Fibroblast of skin of right quadriceps (primary cell): Measurements from ENCODE around the gene TRAPPC2B.
"Not testable (repeated sequence)": the region's sequence is repeated elsewhere in the genome, so short reads cannot be mapped to it uniquely, and the experiment has no call there.

Experiments
- DNase-seq: peaks from one replicate; pipeline ENCODE4 v3.0.0-alpha.2; 2013

The TRAPPC2B gene

DNA sequence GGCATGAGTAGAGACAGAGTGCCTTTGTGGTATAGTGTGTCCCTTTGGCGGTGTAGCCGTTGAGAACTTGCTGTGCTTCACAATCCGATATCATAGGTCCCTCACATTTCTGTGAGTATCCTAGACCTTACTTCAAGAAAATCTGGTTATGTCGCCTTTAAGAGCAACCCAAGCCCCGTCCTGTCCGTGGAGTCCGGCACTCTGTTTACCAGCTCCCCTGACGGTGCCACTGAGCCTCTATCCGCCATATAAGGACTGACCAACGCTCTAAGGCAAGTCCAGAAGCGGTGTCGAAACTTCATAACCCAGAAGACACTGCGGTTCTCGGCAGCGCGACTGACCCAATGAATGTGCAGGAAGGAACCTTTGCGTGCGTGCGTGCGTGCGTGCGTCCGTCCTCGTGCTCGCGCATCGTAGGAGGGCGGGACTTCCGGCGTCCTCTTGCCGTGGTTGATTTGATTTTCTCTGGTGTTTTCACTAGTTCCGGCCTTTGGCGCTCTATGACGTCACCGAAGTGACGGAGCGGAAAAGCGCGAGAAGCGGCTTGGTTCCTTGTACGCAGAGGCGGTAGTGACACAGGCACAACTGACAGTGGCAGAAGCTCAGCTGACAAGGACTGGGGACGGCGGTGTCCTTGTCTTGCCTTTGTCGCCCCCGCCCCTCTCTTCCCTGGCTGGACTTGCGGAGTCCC lies at the start of gene TRAPPC2B, which contains the start of gene ZNF547:
TRAPPC2B (plus strand) TSS at position 555 of the 691 bp plus-strand sequence. CDS start 1,283 bp downstream, outside the sequence.
ZNF547 (plus strand) TSS at position 555 of the 691 bp plus-strand sequence. CDS start 5,005 bp downstream, outside the sequence.
- DNase-seq: peak; percentile 100

DNA sequence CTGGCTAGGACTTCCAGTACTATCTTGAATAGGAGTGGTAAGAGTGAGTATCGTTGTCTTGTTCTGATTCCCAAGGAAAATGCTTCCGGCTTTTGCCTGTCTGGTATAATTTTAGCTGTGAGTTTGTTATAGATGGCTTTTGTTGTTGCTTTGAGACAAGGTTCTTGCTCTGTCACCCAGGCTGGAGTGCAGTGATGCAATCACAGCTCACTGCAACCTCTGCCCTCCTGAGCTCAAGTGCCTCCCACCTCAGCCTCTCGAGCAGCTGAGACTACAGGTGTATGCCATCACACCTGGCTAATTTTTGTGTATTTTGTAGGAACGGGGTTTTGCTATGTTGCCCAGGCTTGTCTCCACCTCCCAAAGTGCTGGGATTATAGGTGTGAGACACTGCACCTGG lies 49.2 kb upstream of the TRAPPC2B start:
- no peak for DNase-seq

DNA sequence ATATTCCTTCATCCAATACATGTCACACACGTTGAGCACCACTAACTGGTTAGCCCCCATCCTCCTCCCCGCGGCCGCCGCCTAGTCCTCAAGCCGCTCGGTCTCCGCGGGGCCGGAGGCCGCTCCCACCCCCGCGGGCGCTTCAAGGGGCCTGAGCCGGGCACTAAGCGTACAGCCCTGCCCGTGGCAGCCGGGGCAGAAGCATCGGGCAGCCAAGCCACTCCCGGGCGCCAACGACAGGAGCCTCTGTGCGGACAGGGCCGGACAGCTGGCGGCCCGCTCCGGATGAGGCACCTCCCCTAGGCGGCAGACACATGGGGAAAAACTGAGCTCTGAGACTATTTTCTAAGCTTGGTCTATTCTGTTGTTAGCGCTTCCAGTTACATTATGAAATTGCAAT lies 45.8 kb upstream of the TRAPPC2B start:
- no peak for DNase-seq

DNA sequence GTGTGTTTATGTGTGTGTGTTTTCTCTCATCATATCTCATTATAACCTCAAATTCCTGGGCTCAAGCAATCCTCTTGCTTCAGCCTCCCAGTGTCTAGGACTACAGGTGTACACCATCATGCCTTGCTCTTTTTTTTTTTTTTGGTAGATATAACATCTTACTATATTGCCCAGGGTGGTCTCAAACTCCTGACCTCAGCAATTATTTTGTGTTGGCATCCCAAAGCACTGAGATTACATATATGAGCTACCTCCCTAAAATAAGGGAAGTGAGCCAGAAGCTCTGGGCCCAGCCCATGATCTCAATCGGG lies 43.5 kb upstream of the TRAPPC2B start:
- no peak for DNase-seq

- peak; percentile 96 for DNase-seq
These were observed 42.9 kb upstream of the TRAPPC2B start, which contains the start of gene ZNF543 for GRCh38 chr19:57320180-57321084. TSS of gene ZNF543 (plus strand) at chr19:57320472. CDS start at chr19:57320854, 382 bp downstream.

DNA sequence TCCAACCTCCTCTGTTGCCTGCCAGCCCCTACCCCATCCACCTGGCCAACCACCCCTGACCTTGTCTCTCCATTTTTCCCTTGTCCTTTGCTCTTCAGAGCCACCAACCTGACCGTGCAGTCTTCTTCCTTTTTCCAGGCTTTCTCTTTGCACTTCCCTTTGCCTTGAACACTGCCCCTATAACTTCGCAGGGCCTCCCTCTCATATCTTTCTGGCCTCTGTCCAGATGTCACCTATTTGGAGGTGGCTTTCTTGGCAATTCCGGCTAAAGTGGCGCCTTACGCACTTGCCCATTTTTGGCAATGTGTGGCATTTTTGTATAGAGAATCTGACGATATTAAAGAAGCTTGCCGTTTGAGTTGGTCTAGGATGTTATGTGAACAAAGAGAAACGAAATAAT lies 42.2 kb upstream of the TRAPPC2B start:
- DNase-seq: no peak

- no peak for DNase-seq
These were observed 41.6 kb upstream of the TRAPPC2B start for GRCh38 chr19:57321751-57322150.

GRCh38 chr19:57324992-57325391 lies 38.4 kb upstream of the TRAPPC2B start:
- no peak for DNase-seq

DNA sequence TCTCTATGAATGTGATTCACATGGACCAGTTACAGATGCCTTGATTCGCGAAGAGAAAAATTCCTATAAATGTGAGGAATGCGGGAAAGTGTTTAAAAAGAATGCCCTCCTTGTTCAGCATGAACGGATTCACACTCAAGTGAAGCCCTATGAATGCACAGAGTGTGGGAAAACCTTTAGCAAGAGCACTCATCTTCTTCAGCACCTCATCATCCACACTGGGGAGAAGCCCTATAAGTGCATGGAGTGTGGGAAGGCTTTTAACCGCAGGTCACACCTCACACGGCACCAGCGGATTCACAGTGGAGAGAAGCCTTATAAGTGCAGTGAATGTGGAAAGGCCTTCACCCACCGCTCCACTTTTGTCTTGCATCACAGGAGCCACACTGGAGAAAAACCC lies 35.4 kb upstream of the TRAPPC2B start:
- DNase-seq: no peak

DNA sequence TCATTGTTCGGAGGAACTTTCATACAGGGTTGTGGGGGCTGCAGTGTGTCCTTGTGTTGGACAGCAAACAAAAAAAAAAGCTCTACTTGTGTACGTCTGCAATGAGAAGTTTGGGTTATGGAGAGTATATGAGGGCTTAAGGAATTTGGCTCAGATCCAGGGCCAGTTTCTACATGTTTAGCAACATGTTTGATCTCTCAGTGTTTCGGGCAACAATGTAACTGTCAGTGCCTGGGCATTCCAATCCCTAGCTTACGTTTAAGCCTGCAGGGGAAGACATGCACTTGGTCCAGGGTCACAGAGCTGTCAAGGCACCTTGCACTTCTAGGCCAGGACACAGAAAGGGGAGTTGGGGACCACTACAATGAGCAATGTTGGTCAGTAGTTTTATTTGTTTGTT lies 29.2 kb upstream of the TRAPPC2B start:
- no peak for DNase-seq

DNA sequence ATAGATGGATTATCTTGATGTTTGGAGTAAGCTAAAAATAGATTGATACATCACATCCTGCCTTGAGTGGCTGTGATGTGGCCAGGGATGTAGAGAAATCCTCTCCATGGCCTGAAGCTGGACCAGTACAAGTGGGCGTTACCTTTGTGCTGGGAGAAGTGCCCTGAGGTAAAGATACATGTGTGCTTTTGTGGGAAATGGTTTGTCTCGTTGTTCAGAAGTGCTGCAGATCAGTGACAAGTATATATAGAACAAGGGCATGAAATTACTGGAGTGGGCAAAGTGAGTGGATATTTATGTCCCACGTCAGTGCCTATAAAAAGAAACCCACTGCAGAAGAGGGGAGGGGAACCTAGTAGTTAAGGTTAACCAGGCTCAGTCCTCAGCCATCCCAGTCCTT lies 24.5 kb upstream of the TRAPPC2B start:
- no peak for DNase-seq

- no peak for DNase-seq
These were observed 20.8 kb upstream of the TRAPPC2B start for GRCh38 chr19:57342582-57342981.

DNA sequence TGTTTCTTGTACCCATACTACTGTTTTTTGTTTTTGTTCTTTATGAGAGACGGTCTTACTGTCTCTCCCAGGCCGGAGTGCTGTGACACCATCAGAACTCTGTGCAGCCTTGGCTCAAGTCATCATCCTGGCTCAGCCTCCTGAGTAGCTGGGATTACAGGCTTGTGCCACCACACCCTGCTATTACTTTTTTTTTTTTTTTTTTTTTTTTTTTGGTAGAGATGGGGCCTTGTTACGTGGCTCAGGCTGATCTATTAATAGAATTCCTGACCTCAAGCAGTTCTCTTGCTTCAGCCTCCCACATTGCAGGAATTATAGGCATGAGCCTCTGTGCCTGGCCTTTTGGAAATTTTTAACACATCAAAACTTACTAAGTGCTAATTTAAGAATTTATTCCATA lies 15.2 kb upstream of the TRAPPC2B start:
- DNase-seq: no peak

DNA sequence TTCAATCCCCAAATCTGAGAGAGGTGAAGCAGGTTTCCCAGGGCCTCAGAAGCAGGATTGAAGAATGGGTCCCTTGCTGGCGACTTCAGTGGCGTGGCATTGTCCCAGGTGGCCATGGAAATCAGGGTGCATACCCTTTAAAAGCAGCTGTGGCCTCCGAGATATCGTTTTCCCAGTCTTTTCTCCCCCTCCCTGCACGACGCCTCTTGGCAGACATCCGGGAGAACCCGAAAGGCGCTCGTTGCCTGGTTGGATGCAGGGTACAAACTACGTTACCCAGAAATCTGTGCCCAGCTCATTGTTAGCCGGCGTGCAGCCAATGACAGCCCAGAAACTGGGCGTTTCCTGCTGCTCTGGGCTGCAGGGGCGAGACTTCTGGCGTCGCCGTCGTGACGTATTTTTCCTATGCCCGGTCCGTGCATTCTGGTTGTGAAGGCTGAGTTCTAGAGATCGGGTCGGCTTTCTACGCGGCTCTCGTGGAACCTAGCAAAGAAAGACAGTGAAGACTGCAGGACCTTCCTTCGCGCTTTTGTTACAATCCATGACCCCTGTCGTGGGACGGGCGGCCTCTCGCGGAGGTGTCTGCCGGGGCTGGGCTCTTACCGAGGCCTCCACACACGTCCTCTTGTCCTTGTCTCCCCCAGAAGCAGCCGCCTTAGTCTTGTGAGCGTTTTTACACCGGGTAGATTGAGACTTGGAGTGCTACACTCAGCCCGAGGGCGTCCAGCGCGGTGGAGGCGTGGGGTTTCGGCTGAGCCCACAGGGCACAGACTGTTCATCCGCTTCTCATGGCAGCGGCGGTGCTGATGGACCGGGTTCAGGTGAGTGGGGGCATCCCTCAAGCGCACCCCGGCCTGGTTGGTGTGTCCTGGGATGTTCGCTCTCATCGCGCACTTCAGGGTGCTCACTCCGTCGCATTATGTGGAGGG lies 12.2 kb upstream of the TRAPPC2B start, which contains the start of gene ZNF304:
ZNF304 (plus strand) TSS at position 395 of the 929 bp plus-strand sequence; CDS start at position 789, 394 bp downstream.
- DNase-seq: peak; percentile 97

DNA sequence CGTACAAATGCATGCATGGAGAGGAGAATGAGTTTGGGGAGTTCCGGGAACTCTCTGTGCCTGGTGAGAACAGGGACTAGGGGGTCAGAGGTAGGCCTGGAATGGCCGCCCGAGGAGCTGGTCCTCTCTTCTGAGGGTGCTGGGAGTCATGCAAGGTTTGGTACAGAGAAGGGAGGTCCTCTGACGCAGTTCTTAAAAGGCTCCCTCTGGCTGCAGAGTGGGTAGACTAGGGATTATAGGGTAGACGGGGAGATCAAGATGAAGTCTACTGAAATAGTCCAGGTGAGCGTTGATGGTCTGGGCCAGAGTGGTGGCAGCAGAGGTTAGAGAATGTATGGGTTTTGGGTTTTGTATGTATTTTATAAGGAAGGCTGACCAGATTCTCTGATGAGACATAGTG lies 11.5 kb upstream of the TRAPPC2B start:
- DNase-seq: no peak

- DNase-seq: no peak
These were observed 7.4 kb upstream of the TRAPPC2B start for GRCh38 chr19:57355916-57356315.

GRCh38 chr19:57357406-57357805 lies 5.9 kb upstream of the TRAPPC2B start:
- DNase-seq: no peak

GRCh38 chr19:57359300-57359699 lies 4.1 kb upstream of the TRAPPC2B start:
- no peak for DNase-seq

DNA sequence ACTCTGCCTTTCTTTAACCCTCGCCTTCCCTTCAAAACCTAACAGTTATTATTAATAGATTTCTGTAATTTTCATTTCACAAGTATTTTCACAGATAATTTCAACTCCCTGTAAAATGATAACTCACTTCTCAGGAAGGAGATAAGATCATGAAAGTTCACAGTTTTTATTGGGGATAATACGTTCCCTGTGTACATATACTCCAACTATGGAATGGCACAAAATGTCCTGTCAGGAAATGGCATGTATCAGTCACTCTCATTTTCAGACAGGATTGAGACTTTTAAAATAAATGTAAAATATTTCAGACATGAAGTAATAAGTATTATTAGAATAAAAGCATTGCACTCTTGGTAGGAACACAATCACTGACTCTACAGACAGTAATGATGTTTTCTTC lies 932 bp upstream of the TRAPPC2B start:
- DNase-seq: no peak

- DNase-seq: no peak
These were observed 384 bp downstream of the TRAPPC2B start for GRCh38 chr19:57363688-57364181.

DNA sequence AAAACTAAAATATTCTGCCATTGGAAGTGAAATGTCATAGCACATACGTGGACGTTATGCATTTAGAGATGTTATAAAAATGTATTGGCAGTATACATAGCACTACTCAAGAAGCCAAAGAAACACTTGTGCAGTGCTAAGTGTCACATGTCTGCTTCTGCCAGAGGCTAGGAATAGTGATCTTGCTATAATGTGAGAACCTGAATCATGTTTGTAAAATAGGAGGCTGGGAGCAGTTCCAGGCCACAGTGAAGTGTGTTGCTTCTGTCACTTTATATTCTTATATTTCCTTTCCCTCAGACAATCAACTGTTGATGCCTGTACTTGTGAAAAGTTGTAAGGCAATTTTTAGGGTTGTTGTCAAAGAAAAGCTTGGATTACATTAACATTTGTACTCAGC lies 3.4 kb downstream of the TRAPPC2B start:
- DNase-seq: no peak

- DNase-seq: no peak
These were observed 10.8 kb downstream of the TRAPPC2B start for GRCh38 chr19:57374179-57374578.

DNA sequence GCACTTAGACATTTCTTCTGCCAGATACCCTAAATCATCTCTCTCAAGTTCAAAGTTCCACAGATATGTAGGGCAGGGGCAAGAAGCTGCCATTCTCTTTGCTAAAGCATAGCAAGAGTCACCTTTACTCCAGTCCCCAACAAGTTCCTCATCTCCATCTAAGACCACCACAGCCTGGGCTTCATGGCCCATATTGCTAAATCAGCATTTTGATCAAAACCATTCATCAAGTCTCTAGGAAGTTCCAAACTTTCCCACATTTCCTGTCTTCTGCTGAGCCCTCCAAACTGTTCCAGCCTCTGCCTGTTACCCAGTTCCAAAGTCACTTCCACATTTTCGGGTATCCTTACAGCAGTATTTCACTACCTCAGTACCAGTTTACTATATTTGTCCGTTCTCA lies 11.3 kb downstream of the TRAPPC2B start:
- DNase-seq: not testable (repeated sequence)
